ENCODE data around the gene DRD4.
"Not testable (repeated sequence)": the region's sequence is repeated elsewhere in the genome, so short reads cannot be mapped to it uniquely, and the experiment has no call there.

The DRD4 gene

GRCh38 chr11:680970-681369 lies 43.9 kb downstream of the DRD4 start:
- DNase-seq, result peak; percentile 69

GRCh38 chr11:686451-687243 lies 49.6 kb downstream of the DRD4 start:
- DNase-seq, result no peak

GRCh38 chr11:687751-688150 lies 50.7 kb downstream of the DRD4 start:
- no peak for DNase-seq

GRCh38 chr11:688681-689080 lies 51.6 kb downstream of the DRD4 start:
- DNase-seq, result no peak

- DNase-seq, result no peak
Observed at GRCh38 chr11:689625-690024, 52.6 kb downstream of the DRD4 start.

- DNase-seq, result not testable (repeated sequence)
Observed at GRCh38 chr11:690244-690643, 53.2 kb downstream of the DRD4 start.
